ENCODE measurements around the gene DLG2.

DLG2 gene

DNA sequence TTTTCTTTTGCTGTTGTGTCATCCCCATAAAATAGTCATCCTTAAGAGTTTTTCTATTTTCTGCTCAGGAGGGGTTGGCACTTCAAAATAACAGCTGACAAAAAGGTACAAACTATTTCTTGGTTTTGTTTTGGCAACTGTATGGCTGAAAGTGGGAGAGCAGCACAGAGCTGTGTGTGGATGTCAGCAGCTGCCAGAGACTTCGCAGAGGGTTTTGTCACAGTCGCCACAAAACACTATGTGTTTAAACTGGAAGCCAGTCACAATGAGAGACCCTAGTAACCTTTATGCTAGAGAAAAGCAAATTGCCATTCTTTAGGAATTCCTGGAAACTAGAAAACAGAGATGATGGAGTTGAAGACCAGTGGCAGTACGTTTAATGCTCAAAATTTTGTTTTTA lies 2151.4 kb downstream of the DLG2 start:
- 82% methylated on average over 3 of the region's 3 CpGs for WGBS
- no peak overlapping the region for H2AK5ac ChIP-seq (ENCODE audit: low read length, severe bottlenecking)
- no peak overlapping the region for H4K8ac ChIP-seq (ENCODE audit: low read length)
- H3K36me3 ChIP-seq (ENCODE audit: control insufficient read depth in 1 of 2, insufficient read depth in 2 of 2, low read depth in 1 of 2, low read length in 2 of 2), result no peaks in the 10 kb centered on the region
- no peak overlapping the region for H2BK120ac ChIP-seq (ENCODE audit: low read depth, low read length)
- no peak overlapping the region for H3K18ac ChIP-seq (ENCODE audit: low read depth in 1 of 2, low read length in 2 of 2)
- H4K91ac ChIP-seq (ENCODE audit: low read length), result no peak overlapping the region
- H3K79me1 ChIP-seq (replicated peaks; ENCODE audit: low read length, poor library complexity, severe bottlenecking), result no peaks in the 10 kb centered on the region
- H3K4ac ChIP-seq (ENCODE audit: low read depth in 1 of 2, low read length in 2 of 2), result no peak overlapping the region
- no peaks in the 10 kb centered on the region for H3K4me1 ChIP-seq (ENCODE audit: control insufficient read depth, insufficient read depth, low read depth, low read length)
- no peak overlapping the region for H2BK15ac ChIP-seq (ENCODE audit: low read depth, poor library complexity, severe bottlenecking)
- no peak overlapping the region for H3K14ac ChIP-seq (ENCODE audit: low read length in 2 of 2)
- H3K9me3 ChIP-seq (ENCODE audit: control insufficient read depth, low read length), result no peaks in the 10 kb centered on the region
- H3K4me2 ChIP-seq (ENCODE audit: low read length, poor library complexity, severe bottlenecking), result no peak overlapping the region
- no peaks in the 10 kb centered on the region for H3K27me3 ChIP-seq (ENCODE audit: control insufficient read depth in 1 of 2, insufficient read depth in 1 of 2, low read length in 2 of 2)
- H3K9ac ChIP-seq (ENCODE audit: low read length), result no peak overlapping the region
- no peak overlapping the region for H2AFZ ChIP-seq (ENCODE audit: low read depth, low read length)
- no peak overlapping the region for H3K4me3 ChIP-seq (ENCODE audit: insufficient read depth in 1 of 2, low read depth in 1 of 2, low read length in 2 of 2)
- DNase-seq, result no peak
- H3K23ac ChIP-seq (ENCODE audit: low read length in 2 of 2), result no peak overlapping the region
- H2BK5ac ChIP-seq (ENCODE audit: low read depth, low read length, poor library complexity, severe bottlenecking), result no peak overlapping the region
- H2BK12ac ChIP-seq (ENCODE audit: low read length in 2 of 2), result no peak overlapping the region
- H3K27ac ChIP-seq (ENCODE audit: low read length, poor library complexity, severe bottlenecking), result no peak overlapping the region

GRCh38 chr11:83473743-83474142 lies 2153.4 kb downstream of the DLG2 start:
- no peak overlapping the region for H3K14ac ChIP-seq (ENCODE audit: low read length in 2 of 2)
- no peak overlapping the region for H4K8ac ChIP-seq (ENCODE audit: low read length)
- H3K9ac ChIP-seq (ENCODE audit: low read length), result no peak overlapping the region
- no peak overlapping the region for H3K4me3 ChIP-seq (ENCODE audit: insufficient read depth in 1 of 2, low read depth in 1 of 2, low read length in 2 of 2)
- H3K18ac ChIP-seq (ENCODE audit: low read depth in 1 of 2, low read length in 2 of 2), result peak overlapping the region in 1 of 2 experiments; percentile 24
- H3K4ac ChIP-seq (ENCODE audit: low read depth in 1 of 2, low read length in 2 of 2), result no peak overlapping the region
- H3K9me3 ChIP-seq (ENCODE audit: control insufficient read depth, low read length), result no peaks in the 10 kb centered on the region
- H2BK12ac ChIP-seq (ENCODE audit: low read length in 2 of 2), result no peak overlapping the region
- DNase-seq, result no peak
- WGBS, result 76% methylated on average over 3 of the region's 3 CpGs
- H2BK15ac ChIP-seq (ENCODE audit: low read depth, poor library complexity, severe bottlenecking), result no peak overlapping the region
- no peak overlapping the region for H2BK5ac ChIP-seq (ENCODE audit: low read depth, low read length, poor library complexity, severe bottlenecking)
- H2BK120ac ChIP-seq (ENCODE audit: low read depth, low read length), result no peak overlapping the region
- no peak overlapping the region for H3K23ac ChIP-seq (ENCODE audit: low read length in 2 of 2)
- no peaks in the 10 kb centered on the region for H3K27me3 ChIP-seq (ENCODE audit: control insufficient read depth in 1 of 2, insufficient read depth in 1 of 2, low read length in 2 of 2)
- H3K4me1 ChIP-seq (ENCODE audit: control insufficient read depth, insufficient read depth, low read depth, low read length), result no peaks in the 10 kb centered on the region
- H2AFZ ChIP-seq (ENCODE audit: low read depth, low read length), result no peak overlapping the region
- H3K36me3 ChIP-seq (ENCODE audit: control insufficient read depth in 1 of 2, insufficient read depth in 2 of 2, low read depth in 1 of 2, low read length in 2 of 2), result no peaks in the 10 kb centered on the region
- no peak overlapping the region for H3K4me2 ChIP-seq (ENCODE audit: low read length, poor library complexity, severe bottlenecking)
- no peaks in the 10 kb centered on the region for H3K79me1 ChIP-seq (replicated peaks; ENCODE audit: low read length, poor library complexity, severe bottlenecking)
- H3K27ac ChIP-seq (ENCODE audit: low read length, poor library complexity, severe bottlenecking), result no peak overlapping the region
- no peak overlapping the region for H4K91ac ChIP-seq (ENCODE audit: low read length)
- no peak overlapping the region for H2AK5ac ChIP-seq (ENCODE audit: low read length, severe bottlenecking)

DNA sequence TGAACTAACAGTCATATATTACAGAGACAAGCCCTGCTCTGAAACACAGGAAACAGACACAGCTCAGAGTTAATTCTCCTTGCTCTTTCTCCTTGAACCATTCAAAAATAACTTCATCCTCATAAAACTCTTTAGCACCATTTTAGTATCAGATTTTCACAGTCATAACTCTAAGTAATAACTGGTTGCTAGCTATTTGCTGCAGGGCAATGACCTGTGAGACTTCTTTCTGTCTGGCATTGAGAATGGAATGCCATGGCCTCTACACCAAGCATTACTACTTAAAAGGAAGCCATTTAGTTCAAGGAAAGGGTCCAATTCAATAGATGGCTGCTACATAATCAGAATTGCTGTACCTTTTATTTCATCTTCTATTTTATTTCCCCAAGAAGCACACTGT lies 2154.3 kb downstream of the DLG2 start:
- Histone ChIP-seq H4K91ac (ENCODE audit: low read length) (no peak overlapping the region), H3K4ac (ENCODE audit: low read depth in 1 of 2, low read length in 2 of 2) (no peak overlapping the region), H3K18ac (ENCODE audit: low read depth in 1 of 2, low read length in 2 of 2) (no peak overlapping the region), H2BK120ac (ENCODE audit: low read depth, low read length) (no peak overlapping the region), H3K9me3 (ENCODE audit: control insufficient read depth, low read length) (no peaks in the 10 kb centered on the region), H3K14ac (ENCODE audit: low read length in 2 of 2) (no peak overlapping the region), H3K9ac (ENCODE audit: low read length) (no peak overlapping the region), H2BK12ac (ENCODE audit: low read length in 2 of 2) (no peak overlapping the region), H2AK5ac (ENCODE audit: low read length, severe bottlenecking) (no peak overlapping the region), H3K79me1 (replicated peaks; ENCODE audit: low read length, poor library complexity, severe bottlenecking) (no peaks in the 10 kb centered on the region), H3K4me2 (ENCODE audit: low read length, poor library complexity, severe bottlenecking) (no peak overlapping the region), H3K4me1 (ENCODE audit: control insufficient read depth, insufficient read depth, low read depth, low read length) (no peaks in the 10 kb centered on the region), H2AFZ (ENCODE audit: low read depth, low read length) (no peak overlapping the region), H2BK15ac (ENCODE audit: low read depth, poor library complexity, severe bottlenecking) (no peak overlapping the region), H4K8ac (ENCODE audit: low read length) (no peak overlapping the region), H3K4me3 (ENCODE audit: insufficient read depth in 1 of 2, low read depth in 1 of 2, low read length in 2 of 2) (no peak overlapping the region), H3K36me3 (ENCODE audit: control insufficient read depth in 1 of 2, insufficient read depth in 2 of 2, low read depth in 1 of 2, low read length in 2 of 2) (no peaks in the 10 kb centered on the region), H3K27me3 (ENCODE audit: control insufficient read depth in 1 of 2, insufficient read depth in 1 of 2, low read length in 2 of 2) (no peaks in the 10 kb centered on the region), H2BK5ac (ENCODE audit: low read depth, low read length, poor library complexity, severe bottlenecking) (no peak overlapping the region), H3K23ac (ENCODE audit: low read length in 2 of 2) (no peak overlapping the region), H3K27ac (ENCODE audit: low read length, poor library complexity, severe bottlenecking) (no peak overlapping the region)
- DNase-seq, result no peak

DNA sequence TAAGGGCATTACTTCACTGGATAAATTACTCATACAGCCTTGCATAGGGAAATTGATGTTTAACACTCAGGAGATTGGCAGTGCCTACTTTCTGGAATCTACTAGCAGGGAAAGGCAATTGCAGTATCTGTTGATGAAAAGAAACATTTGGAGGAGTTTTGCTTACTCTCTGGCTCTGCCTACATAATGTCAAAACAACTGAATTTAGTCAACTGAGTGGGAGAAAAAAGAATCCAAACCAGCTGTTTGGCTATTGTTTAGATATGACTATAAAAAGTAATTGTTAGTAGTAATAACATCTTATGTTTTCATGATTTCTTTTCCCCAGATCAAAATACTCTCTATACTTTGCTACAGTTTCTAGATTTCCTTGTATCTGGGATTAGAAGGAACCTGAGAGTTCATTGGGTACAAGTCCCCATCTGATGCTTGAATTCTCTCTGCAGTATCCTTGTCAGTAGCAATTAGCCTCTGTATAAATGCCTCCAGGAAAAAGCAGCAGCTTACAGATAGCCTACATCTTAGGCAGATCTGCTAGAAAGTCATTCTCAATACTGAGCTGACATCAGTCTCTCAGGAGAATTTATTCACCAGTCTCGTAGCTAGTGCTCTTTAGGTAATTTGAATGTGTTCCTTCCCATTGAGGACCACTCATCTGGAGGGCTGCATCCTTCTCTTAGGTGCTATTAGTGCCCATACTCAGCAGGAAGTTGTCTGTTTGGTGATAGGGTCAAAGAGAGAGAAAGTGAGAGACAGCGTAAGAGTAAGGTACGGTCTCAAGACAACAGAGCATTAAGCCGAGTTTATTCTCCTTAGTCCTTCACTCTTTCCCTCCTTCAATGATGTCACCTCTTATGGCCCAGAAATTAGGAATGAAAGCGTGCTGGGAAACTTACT lies 2155.1 kb downstream of the DLG2 start:
- H2AFZ ChIP-seq (ENCODE audit: low read depth, low read length), result no peak overlapping the region
- H3K9ac ChIP-seq (ENCODE audit: low read length), result no peak overlapping the region
- WGBS, result 67% methylated on average over 3 of the region's 5 CpGs
- no peak for DNase-seq
- H3K4me3 ChIP-seq (ENCODE audit: insufficient read depth in 1 of 2, low read depth in 1 of 2, low read length in 2 of 2), result no peak overlapping the region
- no peak overlapping the region for H2BK5ac ChIP-seq (ENCODE audit: low read depth, low read length, poor library complexity, severe bottlenecking)
- no peak overlapping the region for H4K8ac ChIP-seq (ENCODE audit: low read length)
- H3K27me3 ChIP-seq (ENCODE audit: control insufficient read depth in 1 of 2, insufficient read depth in 1 of 2, low read length in 2 of 2), result no peaks in the 10 kb centered on the region
- no peak overlapping the region for H3K23ac ChIP-seq (ENCODE audit: low read length in 2 of 2)
- no peak overlapping the region for H3K4me2 ChIP-seq (ENCODE audit: low read length, poor library complexity, severe bottlenecking)
- H3K4me1 ChIP-seq (ENCODE audit: control insufficient read depth, insufficient read depth, low read depth, low read length), result no peaks in the 10 kb centered on the region
- no peak overlapping the region for H2BK120ac ChIP-seq (ENCODE audit: low read depth, low read length)
- H3K9me3 ChIP-seq (ENCODE audit: control insufficient read depth, low read length), result no peaks in the 10 kb centered on the region
- H3K4ac ChIP-seq (ENCODE audit: low read depth in 1 of 2, low read length in 2 of 2), result no peak overlapping the region
- H2BK12ac ChIP-seq (ENCODE audit: low read length in 2 of 2), result no peak overlapping the region
- H3K27ac ChIP-seq (ENCODE audit: low read length, poor library complexity, severe bottlenecking), result no peak overlapping the region
- no peaks in the 10 kb centered on the region for H3K36me3 ChIP-seq (ENCODE audit: control insufficient read depth in 1 of 2, insufficient read depth in 2 of 2, low read depth in 1 of 2, low read length in 2 of 2)
- no peaks in the 10 kb centered on the region for H3K79me1 ChIP-seq (replicated peaks; ENCODE audit: low read length, poor library complexity, severe bottlenecking)
- H3K18ac ChIP-seq (ENCODE audit: low read depth in 1 of 2, low read length in 2 of 2), result no peak overlapping the region
- H2BK15ac ChIP-seq (ENCODE audit: low read depth, poor library complexity, severe bottlenecking), result no peak overlapping the region
- no peak overlapping the region for H3K14ac ChIP-seq (ENCODE audit: low read length in 2 of 2)
- no peak overlapping the region for H2AK5ac ChIP-seq (ENCODE audit: low read length, severe bottlenecking)
- H4K91ac ChIP-seq (ENCODE audit: low read length), result no peak overlapping the region

All from mesenchymal stem cell (in vitro differentiated cells and primary cell).